MM.1S (cell line): ENCODE data around the gene NEURL1B.

Experiments used
- EZH2 ChIP-seq: fragments of 300-600 bp; sonication (generic); optimal IDR thresholded peaks from 2 replicates; pipeline ENCODE3; 2017; ENCODE audit warnings: low read depth, mild to moderate bottlenecking, antibody characterized with exemption, low read length, mixed read lengths
- TF ChIP-seq, protein P1 (sequence below): fragments of 300-600 bp; sonication (generic); IDR thresholded peaks from 2 replicates; pipeline ENCODE4 v1.5.1; 2016; ENCODE audit warnings: antibody characterized with exemption, low read length, mixed read lengths

GRCh38 chr5:172634106-172634899, 6.8 kb upstream of the NEURL1B start:
- TF ChIP-seq, protein P1, sequence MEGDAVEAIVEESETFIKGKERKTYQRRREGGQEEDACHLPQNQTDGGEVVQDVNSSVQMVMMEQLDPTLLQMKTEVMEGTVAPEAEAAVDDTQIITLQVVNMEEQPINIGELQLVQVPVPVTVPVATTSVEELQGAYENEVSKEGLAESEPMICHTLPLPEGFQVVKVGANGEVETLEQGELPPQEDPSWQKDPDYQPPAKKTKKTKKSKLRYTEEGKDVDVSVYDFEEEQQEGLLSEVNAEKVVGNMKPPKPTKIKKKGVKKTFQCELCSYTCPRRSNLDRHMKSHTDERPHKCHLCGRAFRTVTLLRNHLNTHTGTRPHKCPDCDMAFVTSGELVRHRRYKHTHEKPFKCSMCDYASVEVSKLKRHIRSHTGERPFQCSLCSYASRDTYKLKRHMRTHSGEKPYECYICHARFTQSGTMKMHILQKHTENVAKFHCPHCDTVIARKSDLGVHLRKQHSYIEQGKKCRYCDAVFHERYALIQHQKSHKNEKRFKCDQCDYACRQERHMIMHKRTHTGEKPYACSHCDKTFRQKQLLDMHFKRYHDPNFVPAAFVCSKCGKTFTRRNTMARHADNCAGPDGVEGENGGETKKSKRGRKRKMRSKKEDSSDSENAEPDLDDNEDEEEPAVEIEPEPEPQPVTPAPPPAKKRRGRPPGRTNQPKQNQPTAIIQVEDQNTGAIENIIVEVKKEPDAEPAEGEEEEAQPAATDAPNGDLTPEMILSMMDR: no peak
- TF ChIP-seq EZH2: no peak
